BE2C (cell line): ENCODE results near the gene ZNF565.

ENCODE experiments used
- DNase-seq: peaks from one replicate; pipeline ENCODE4 v3.0.0-alpha.2; 2020
- H3K27me3 ChIP-seq: fragments of 250-450 bp; sonication (Bioruptor Pico); 2 replicates; pipeline ENCODE4 v1.5.1; 2020; ENCODE audit warnings: mild to moderate bottlenecking
- H3K36me3 ChIP-seq: fragments of 250-450 bp; sonication (Bioruptor Pico); 2 replicates; pipeline ENCODE4 v1.5.1; 2020; ENCODE audit warnings: mild to moderate bottlenecking
- H3K4me1 ChIP-seq: fragments of 250-450 bp; sonication (Bioruptor Pico); 2 replicates; pipeline ENCODE4 v1.5.1; 2020
- H3K4me3 ChIP-seq: 2 replicates; pipeline ENCODE4 v1.5.1; 2011; ENCODE audit warnings: low read depth, low read length
- H3K9me3 ChIP-seq: fragments of 250-450 bp; sonication (Bioruptor Pico); 2 replicates; pipeline ENCODE4 v1.5.1; 2020
- TF ChIP-seq, protein P1 (sequence below): IDR thresholded peaks from 2 replicates; pipeline ENCODE4 v1.5.1; 2012; ENCODE audit warnings: mild to moderate bottlenecking, low read depth, low read length

ZNF565 gene

DNA sequence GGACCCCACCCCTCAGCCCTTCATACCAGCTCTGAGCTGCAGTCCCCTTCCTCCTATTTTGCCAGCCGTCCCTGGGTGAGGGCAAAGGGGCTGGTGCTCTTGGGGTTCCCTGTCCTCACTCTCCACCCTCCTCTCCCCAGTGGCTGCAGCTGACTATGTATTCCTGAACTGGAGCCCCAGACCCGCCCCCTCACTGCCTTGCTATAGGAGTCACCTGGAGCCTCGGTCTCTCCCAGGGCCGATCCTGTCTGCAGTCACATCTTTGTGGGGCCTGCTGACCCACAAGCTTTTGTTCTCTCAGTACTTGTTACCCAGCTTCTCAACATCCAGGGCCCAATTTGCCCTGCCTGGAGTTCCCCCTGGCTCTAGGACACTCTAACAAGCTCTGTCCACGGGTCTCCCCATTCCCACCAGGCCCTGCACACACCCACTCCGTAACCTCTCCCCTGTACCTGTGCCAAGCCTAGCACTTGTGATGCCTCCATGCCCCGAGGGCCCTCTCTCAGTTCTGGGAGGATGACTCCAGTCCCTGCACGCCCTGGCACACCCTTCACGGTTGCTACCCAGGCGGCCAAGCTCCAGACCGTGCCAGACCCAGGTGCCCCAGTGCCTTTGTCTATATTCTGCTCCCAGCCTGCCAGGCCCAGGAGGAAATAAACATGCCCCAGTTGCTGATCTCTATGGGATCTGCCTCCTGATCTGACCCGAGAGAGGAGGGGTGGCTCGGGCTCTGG lies 64.6 kb downstream of the ZNF565 start:
- H3K4me3 ChIP-seq = no peak overlapping the region
- peaks cover 53% of the 10 kb centered on the region for H3K36me3 ChIP-seq
- no peaks in the 10 kb centered on the region for H3K27me3 ChIP-seq
- no peaks in the 10 kb centered on the region; the same call in 1 of the 2 replicates for H3K4me1 ChIP-seq
- no peak for DNase-seq
- H3K9me3 ChIP-seq = no peaks in the 10 kb centered on the region
- TF ChIP-seq, protein P1, sequence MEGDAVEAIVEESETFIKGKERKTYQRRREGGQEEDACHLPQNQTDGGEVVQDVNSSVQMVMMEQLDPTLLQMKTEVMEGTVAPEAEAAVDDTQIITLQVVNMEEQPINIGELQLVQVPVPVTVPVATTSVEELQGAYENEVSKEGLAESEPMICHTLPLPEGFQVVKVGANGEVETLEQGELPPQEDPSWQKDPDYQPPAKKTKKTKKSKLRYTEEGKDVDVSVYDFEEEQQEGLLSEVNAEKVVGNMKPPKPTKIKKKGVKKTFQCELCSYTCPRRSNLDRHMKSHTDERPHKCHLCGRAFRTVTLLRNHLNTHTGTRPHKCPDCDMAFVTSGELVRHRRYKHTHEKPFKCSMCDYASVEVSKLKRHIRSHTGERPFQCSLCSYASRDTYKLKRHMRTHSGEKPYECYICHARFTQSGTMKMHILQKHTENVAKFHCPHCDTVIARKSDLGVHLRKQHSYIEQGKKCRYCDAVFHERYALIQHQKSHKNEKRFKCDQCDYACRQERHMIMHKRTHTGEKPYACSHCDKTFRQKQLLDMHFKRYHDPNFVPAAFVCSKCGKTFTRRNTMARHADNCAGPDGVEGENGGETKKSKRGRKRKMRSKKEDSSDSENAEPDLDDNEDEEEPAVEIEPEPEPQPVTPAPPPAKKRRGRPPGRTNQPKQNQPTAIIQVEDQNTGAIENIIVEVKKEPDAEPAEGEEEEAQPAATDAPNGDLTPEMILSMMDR = no peak

GRCh38 chr19:36144624-36145023 lies 69.8 kb downstream of the ZNF565 start:
- H3K27me3 ChIP-seq = no peaks in the 10 kb centered on the region
- H3K36me3 ChIP-seq = peaks cover 53% of the 10 kb centered on the region
- TF ChIP-seq, protein P1 = no peak

GRCh38 chr19:36142496-36142895 lies 72.0 kb downstream of the ZNF565 start:
- DNase-seq = no peak
- no peaks in the 10 kb centered on the region for H3K27me3 ChIP-seq
- no peaks in the 10 kb centered on the region for H3K4me1 ChIP-seq
- H3K4me3 ChIP-seq = no peak overlapping the region
- H3K36me3 ChIP-seq = peaks cover 46% of the 10 kb centered on the region
- no peaks in the 10 kb centered on the region for H3K9me3 ChIP-seq
- TF ChIP-seq, protein P1 = no peak

More at GRCh38 chr19:36144624-36145023, 69.8 kb downstream of the ZNF565 start:
- H3K9me3 ChIP-seq = no peaks in the 10 kb centered on the region
- no peak for DNase-seq
- no peak overlapping the region for H3K4me3 ChIP-seq
- no peaks in the 10 kb centered on the region for H3K4me1 ChIP-seq

GRCh38 chr19:36142046-36142445 lies 72.4 kb downstream of the ZNF565 start:
- TF ChIP-seq, protein P1 = no peak
- no peaks in the 10 kb centered on the region for H3K27me3 ChIP-seq
- peaks cover 43% of the 10 kb centered on the region for H3K36me3 ChIP-seq
- no peak for DNase-seq
- no peak overlapping the region for H3K4me3 ChIP-seq
- no peaks in the 10 kb centered on the region for H3K4me1 ChIP-seq
- no peaks in the 10 kb centered on the region for H3K9me3 ChIP-seq

- peak overlapping the region; percentile 93 for H3K4me3 ChIP-seq
- H3K36me3 ChIP-seq = peaks cover 35% of the 10 kb centered on the region
- H3K9me3 ChIP-seq = no peaks in the 10 kb centered on the region
- no peaks in the 10 kb centered on the region for H3K4me1 ChIP-seq
- peak; percentile 91 for DNase-seq
- H3K27me3 ChIP-seq = no peaks in the 10 kb centered on the region
- TF ChIP-seq, protein P1 = no peak
These were observed 73.2 kb downstream of the ZNF565 start for GRCh38 chr19:36141039-36141927.
